ENCODE data around the gene EDAR. TPM values are rescaled to one million over a fixed set of nuclear protein-coding genes. Genes with fewer than 3 reads are reported as not detected.

EDAR gene
- total RNA-seq, 2 donors from 2014 or later, result not detected

- Mint-ChIP-seq H3K4me3 (no peak overlapping the region), H3K9me3 (no peaks in the 10 kb centered on the region), H3K4me1 (ENCODE audit: low read depth in 2 of 2) (peaks cover 5 to 7% of the 10 kb centered on the region in 2 donors), H3K27ac (peak overlapping the region in 1 of 2 donors; percentile 8), H3K36me3 (no peaks in the 10 kb centered on the region), H3K27me3 (no peaks in the 10 kb centered on the region)
- DNase-seq (ENCODE audit: low spot score) (no peak), ATAC-seq (no peak)
These were observed 20.4 kb downstream of the EDAR start for GRCh38 chr2:108968619-108969018.

GRCh38 chr2:108967757-108968156, 21.3 kb downstream of the EDAR start:
- no peak for ATAC-seq
- Mint-ChIP-seq H3K4me1 (ENCODE audit: low read depth in 2 of 2) (peaks cover 5 to 7% of the 10 kb centered on the region in 2 donors), H3K27me3 (no peaks in the 10 kb centered on the region), H3K36me3 (no peaks in the 10 kb centered on the region), H3K4me3 (no peak overlapping the region), H3K27ac (no peak overlapping the region), H3K9me3 (no peaks in the 10 kb centered on the region)
- no peak for DNase-seq (ENCODE audit: low spot score)

GRCh38 chr2:108965540-108966289, 23.3 kb downstream of the EDAR start:
- Mint-ChIP-seq H3K4me1 (ENCODE audit: low read depth in 2 of 2) (peaks cover 5 to 7% of the 10 kb centered on the region in 2 donors), H3K36me3 (no peaks in the 10 kb centered on the region), H3K27ac (no peak overlapping the region), H3K9me3 (no peaks in the 10 kb centered on the region), H3K4me3 (no peak overlapping the region), H3K27me3 (no peaks in the 10 kb centered on the region)
- ATAC-seq, result no peak
- DNase-seq (ENCODE audit: low spot score), result no peak

- no peaks in the 10 kb centered on the region for H3K27me3 Mint-ChIP-seq
- H3K27ac Mint-ChIP-seq, result no peak overlapping the region
- ATAC-seq, result no peak
- H3K4me3 Mint-ChIP-seq, result no peak overlapping the region
- H3K4me1 Mint-ChIP-seq (ENCODE audit: low read depth in 2 of 2), result peaks cover 5 to 7% of the 10 kb centered on the region in 2 donors
- no peaks in the 10 kb centered on the region for H3K9me3 Mint-ChIP-seq
- no peak for DNase-seq (ENCODE audit: low spot score)
- no peaks in the 10 kb centered on the region for H3K36me3 Mint-ChIP-seq
These were observed 26.0 kb downstream of the EDAR start for GRCh38 chr2:108963057-108963456.

GRCh38 chr2:108961796-108962195, 27.2 kb downstream of the EDAR start:
- H3K27ac Mint-ChIP-seq, result no peak overlapping the region
- no peak for DNase-seq (ENCODE audit: low spot score)
- no peak overlapping the region for H3K4me3 Mint-ChIP-seq
- no peak for ATAC-seq
- peaks cover 5 to 7% of the 10 kb centered on the region in 2 donors for H3K4me1 Mint-ChIP-seq (ENCODE audit: low read depth in 2 of 2)
- H3K9me3 Mint-ChIP-seq, result no peaks in the 10 kb centered on the region
- no peaks in the 10 kb centered on the region for H3K27me3 Mint-ChIP-seq
- H3K36me3 Mint-ChIP-seq, result no peaks in the 10 kb centered on the region

- no peak overlapping the region for H3K4me3 Mint-ChIP-seq
- no peaks in the 10 kb centered on the region for H3K36me3 Mint-ChIP-seq
- DNase-seq (ENCODE audit: low spot score) (no peak), ATAC-seq (peak in 1 of 2 donors; percentile 37)
- H3K9me3 Mint-ChIP-seq, result no peaks in the 10 kb centered on the region
- H3K4me1 Mint-ChIP-seq (ENCODE audit: low read depth in 2 of 2), result no peaks in the 10 kb centered on the region
- no peak overlapping the region for H3K27ac Mint-ChIP-seq
- no peaks in the 10 kb centered on the region for H3K27me3 Mint-ChIP-seq
These were observed 29.0 kb downstream of the EDAR start for GRCh38 chr2:108960006-108960405.

GRCh38 chr2:108959401-108959800, 29.6 kb downstream of the EDAR start:
- Mint-ChIP-seq H3K27me3 (peaks cover 0 to 1% of the 10 kb centered on the region in 2 donors), H3K27ac (no peak overlapping the region), H3K36me3 (no peaks in the 10 kb centered on the region), H3K9me3 (no peaks in the 10 kb centered on the region), H3K4me1 (ENCODE audit: low read depth in 2 of 2) (no peaks in the 10 kb centered on the region), H3K4me3 (no peak overlapping the region)
- no peak for ATAC-seq
- DNase-seq (ENCODE audit: low spot score), result no peak

GRCh38 chr2:108958632-108959341, 30.2 kb downstream of the EDAR start:
- DNase-seq (ENCODE audit: low spot score) (no peak), ATAC-seq (no peak)
- H3K4me3 Mint-ChIP-seq, result no peak overlapping the region
- no peak overlapping the region for H3K27ac Mint-ChIP-seq
- no peaks in the 10 kb centered on the region for H3K4me1 Mint-ChIP-seq (ENCODE audit: low read depth in 2 of 2)
- H3K9me3 Mint-ChIP-seq, result no peaks in the 10 kb centered on the region
- no peaks in the 10 kb centered on the region for H3K36me3 Mint-ChIP-seq
- H3K27me3 Mint-ChIP-seq, result peaks cover 0 to 3% of the 10 kb centered on the region in 2 donors

- Mint-ChIP-seq H3K4me1 (ENCODE audit: low read depth in 2 of 2) (no peaks in the 10 kb centered on the region), H3K4me3 (no peak overlapping the region), H3K27ac (no peak overlapping the region), H3K36me3 (no peaks in the 10 kb centered on the region), H3K9me3 (no peaks in the 10 kb centered on the region), H3K27me3 (peaks cover 0 to 3% of the 10 kb centered on the region in 2 donors)
- no peak for DNase-seq (ENCODE audit: low spot score)
- ATAC-seq, result no peak
These were observed 31.0 kb downstream of the EDAR start for GRCh38 chr2:108958002-108958401.

- DNase-seq (ENCODE audit: low spot score) (no peak), ATAC-seq (no peak)
- H3K9me3 Mint-ChIP-seq, result peaks cover 5% of the 10 kb centered on the region
- H3K27me3 Mint-ChIP-seq, result peaks cover 7% of the 10 kb centered on the region in 2 donors
- no peak overlapping the region for H3K27ac Mint-ChIP-seq
- no peak overlapping the region for H3K4me3 Mint-ChIP-seq
- peaks cover 5% of the 10 kb centered on the region for H3K36me3 Mint-ChIP-seq
- no peaks in the 10 kb centered on the region for H3K4me1 Mint-ChIP-seq (ENCODE audit: low read depth in 2 of 2)
These were observed 32.6 kb downstream of the EDAR start for GRCh38 chr2:108956375-108956774.

GRCh38 chr2:108950369-108951135, 38.5 kb downstream of the EDAR start:
- Mint-ChIP-seq H3K4me3 (no peak overlapping the region), H3K27me3 (peaks cover 13 to 14% of the 10 kb centered on the region in 2 donors), H3K4me1 (ENCODE audit: low read depth in 2 of 2) (no peaks in the 10 kb centered on the region), H3K9me3 (peaks cover 19% of the 10 kb centered on the region), H3K36me3 (peaks cover 14% of the 10 kb centered on the region), H3K27ac (no peak overlapping the region)
- peak in 1 of 2 donors; percentile 28 for ATAC-seq
- DNase-seq (ENCODE audit: low spot score), result no peak

GRCh38 chr2:108949316-108950239, 39.4 kb downstream of the EDAR start:
- peaks cover 20% of the 10 kb centered on the region for H3K9me3 Mint-ChIP-seq
- no peak overlapping the region for H3K27ac Mint-ChIP-seq
- ATAC-seq (no peak), DNase-seq (ENCODE audit: low spot score) (no peak)
- H3K4me1 Mint-ChIP-seq (ENCODE audit: low read depth in 2 of 2), result no peaks in the 10 kb centered on the region
- H3K4me3 Mint-ChIP-seq, result no peak overlapping the region
- peaks cover 14% of the 10 kb centered on the region for H3K36me3 Mint-ChIP-seq
- H3K27me3 Mint-ChIP-seq, result peaks cover 13 to 14% of the 10 kb centered on the region in 2 donors

- DNase-seq (ENCODE audit: low spot score) (no peak), ATAC-seq (no peak)
- H3K4me3 Mint-ChIP-seq, result no peak overlapping the region
- peaks cover 14% of the 10 kb centered on the region for H3K36me3 Mint-ChIP-seq
- peaks cover 11 to 13% of the 10 kb centered on the region in 2 donors for H3K27me3 Mint-ChIP-seq
- H3K4me1 Mint-ChIP-seq (ENCODE audit: low read depth in 2 of 2), result no peaks in the 10 kb centered on the region
- peaks cover 20% of the 10 kb centered on the region for H3K9me3 Mint-ChIP-seq
- no peak overlapping the region for H3K27ac Mint-ChIP-seq
These were observed 41.6 kb downstream of the EDAR start for GRCh38 chr2:108947271-108947907.
